LNCaP clone FGC (cell line): Measurements from ENCODE around the gene MCM9.
A peak's percentile ranks its signal among the peaks of the same experiment; 100 is the strongest.

Experiments
- DNase-seq: peaks from one replicate; pipeline ENCODE4 v3.0.0-alpha.2; 2011; ENCODE audit warnings: low read depth
- H3K4me3 ChIP-seq: 2 replicates; pipeline ENCODE4 v1.5.1; 2011; ENCODE audit warnings: mild to moderate bottlenecking, low read depth, low read length, control low read depth
- TF ChIP-seq, protein P1 (sequence below): IDR thresholded peaks from 2 replicates; pipeline ENCODE4 v1.5.1; 2012; ENCODE audit warnings: mild to moderate bottlenecking; ENCODE audit not compliant: control insufficient read depth, insufficient read depth; ENCODE audit errors: extremely low read depth

MCM9 gene

DNA sequence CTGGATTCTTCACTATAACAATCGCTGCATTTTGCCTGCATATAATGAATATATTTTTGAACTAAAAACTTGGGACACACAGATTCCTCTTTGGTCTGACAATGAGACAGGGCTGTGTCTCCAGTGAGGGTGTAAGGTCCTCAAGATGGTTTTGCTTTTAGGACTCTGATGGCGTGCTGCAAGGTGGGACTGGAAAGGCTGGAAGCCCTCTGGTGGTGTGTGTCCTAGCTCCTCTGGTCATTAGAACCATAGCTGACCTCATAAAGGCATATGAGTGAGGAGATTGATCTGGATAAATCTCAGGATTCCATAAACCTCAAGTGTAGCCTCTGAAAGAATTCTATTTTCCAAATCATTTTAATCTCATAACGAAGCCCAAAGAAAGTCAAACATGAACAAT lies 149.4 kb downstream of the MCM9 start:
- H3K4me3 ChIP-seq: no peak overlapping the region
- TF ChIP-seq, protein P1, sequence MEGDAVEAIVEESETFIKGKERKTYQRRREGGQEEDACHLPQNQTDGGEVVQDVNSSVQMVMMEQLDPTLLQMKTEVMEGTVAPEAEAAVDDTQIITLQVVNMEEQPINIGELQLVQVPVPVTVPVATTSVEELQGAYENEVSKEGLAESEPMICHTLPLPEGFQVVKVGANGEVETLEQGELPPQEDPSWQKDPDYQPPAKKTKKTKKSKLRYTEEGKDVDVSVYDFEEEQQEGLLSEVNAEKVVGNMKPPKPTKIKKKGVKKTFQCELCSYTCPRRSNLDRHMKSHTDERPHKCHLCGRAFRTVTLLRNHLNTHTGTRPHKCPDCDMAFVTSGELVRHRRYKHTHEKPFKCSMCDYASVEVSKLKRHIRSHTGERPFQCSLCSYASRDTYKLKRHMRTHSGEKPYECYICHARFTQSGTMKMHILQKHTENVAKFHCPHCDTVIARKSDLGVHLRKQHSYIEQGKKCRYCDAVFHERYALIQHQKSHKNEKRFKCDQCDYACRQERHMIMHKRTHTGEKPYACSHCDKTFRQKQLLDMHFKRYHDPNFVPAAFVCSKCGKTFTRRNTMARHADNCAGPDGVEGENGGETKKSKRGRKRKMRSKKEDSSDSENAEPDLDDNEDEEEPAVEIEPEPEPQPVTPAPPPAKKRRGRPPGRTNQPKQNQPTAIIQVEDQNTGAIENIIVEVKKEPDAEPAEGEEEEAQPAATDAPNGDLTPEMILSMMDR: no peak
- DNase-seq: no peak

DNA sequence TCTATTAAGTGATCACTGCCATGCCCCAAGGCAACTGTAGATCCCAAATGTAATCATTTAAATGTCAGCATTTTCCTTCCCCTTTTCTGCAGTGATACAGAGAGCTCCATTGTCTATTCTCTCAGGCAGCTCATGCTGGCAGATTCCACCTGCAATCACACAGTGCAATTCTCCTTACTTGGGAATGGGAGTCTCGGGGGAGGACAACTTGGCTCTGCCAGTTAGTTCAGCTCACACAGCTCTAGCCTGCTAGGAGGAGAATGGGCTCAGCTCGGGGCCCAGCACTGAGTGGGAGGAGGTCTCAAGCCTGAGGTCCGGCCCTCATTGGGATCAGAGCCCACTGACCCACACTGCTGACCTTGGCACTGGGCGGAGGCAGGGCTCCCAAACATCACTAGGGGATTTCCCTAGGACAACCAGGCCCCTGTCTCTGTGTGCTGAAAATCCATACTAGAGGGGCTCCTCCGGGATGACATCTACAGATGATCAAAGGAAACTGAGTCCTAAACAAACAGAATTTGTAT lies 150.3 kb downstream of the MCM9 start:
- TF ChIP-seq, protein P1: no peak
- H3K4me3 ChIP-seq: no peak overlapping the region
- no peak for DNase-seq

DNA sequence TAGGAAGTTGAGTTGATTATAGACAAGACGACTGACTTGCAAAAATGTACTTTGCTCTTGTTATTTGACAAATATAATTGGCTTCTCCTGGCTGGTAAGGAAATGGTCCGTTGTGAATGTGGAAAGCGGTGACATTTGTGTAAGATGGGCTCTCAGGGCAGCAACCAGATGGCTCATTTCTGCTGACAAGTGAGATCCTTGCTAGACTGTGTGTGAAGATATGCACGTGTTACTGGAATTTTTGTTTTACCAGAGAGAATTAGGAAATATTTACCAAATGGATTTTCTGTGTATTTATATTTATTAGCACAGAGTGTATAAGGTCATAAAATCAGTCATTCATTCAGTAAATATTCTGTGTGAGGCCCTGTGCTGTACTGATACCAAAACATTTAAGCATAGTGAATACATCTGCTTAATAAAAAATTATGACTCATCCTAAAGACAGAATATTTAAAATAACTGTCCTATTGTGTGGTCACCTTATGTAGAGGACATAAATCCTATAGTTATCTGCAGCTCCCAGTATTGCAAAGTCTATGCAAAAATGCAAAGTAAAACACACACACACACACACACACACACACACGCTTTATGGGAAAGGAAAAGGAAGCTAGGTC lies 150.9 kb downstream of the MCM9 start:
- TF ChIP-seq, protein P1: no peak
- H3K4me3 ChIP-seq: no peak overlapping the region
- no peak for DNase-seq

DNA sequence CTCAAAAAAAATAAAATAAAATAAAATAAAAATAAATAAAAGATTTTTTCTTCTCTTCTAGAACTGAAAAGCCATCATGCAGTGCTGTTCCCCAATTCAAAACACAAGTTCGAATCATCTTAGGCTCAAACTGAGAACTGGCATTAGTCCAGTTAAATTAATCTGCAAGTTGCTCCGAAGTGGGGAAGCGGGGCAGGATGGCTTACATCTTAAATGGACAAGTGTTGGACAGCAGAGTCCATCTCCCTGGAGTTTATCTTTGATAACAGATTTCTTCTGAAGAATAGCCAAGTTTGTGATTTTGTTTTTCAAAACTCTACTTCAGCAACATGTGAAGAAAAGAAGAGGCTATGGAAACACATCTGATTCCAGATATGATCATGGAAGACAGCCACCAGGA lies 152.3 kb downstream of the MCM9 start:
- TF ChIP-seq, protein P1: no peak
- DNase-seq: no peak
- no peak overlapping the region for H3K4me3 ChIP-seq

DNA sequence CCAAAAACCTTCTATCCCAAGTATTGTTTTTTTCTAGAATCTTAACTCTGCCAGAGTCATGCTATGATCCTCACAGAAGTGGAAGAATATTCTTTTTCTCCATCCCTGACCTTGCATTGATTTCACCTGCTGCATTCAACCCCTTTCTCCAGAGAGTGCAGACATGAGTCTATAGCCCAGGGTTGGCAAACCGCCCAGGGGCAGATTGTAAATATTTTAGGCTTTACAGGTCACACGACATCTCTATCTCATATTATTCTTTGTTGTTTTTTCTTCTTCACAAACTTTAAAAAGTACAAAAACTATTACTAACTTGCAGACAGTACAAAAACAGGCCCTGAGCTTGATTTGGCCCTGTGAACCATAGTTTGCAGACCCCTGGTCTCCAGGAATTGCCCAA lies 153.1 kb downstream of the MCM9 start:
- TF ChIP-seq, protein P1: no peak
- DNase-seq: peak; percentile 46
- no peak overlapping the region for H3K4me3 ChIP-seq

DNA sequence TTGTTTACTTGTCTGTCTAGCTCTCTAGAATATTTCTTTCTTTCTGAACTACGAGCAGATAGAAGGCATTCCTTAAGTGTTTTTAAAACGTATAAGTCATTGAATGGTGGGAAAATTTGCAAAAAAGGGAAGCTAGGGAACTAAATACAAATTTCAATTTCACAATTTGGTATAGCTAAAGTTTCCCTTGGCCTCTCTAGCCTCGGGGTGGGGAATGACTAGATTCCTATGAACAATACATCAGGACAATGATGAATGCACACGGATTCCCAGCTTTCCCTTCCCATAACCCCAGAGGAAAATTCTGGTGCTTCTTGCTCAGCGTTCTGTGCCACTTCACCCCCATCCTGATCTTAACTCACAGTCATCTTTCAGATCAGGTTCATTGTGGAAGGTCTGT lies 154.3 kb downstream of the MCM9 start:
- TF ChIP-seq, protein P1: no peak
- no peak for DNase-seq
- H3K4me3 ChIP-seq: no peak overlapping the region

DNA sequence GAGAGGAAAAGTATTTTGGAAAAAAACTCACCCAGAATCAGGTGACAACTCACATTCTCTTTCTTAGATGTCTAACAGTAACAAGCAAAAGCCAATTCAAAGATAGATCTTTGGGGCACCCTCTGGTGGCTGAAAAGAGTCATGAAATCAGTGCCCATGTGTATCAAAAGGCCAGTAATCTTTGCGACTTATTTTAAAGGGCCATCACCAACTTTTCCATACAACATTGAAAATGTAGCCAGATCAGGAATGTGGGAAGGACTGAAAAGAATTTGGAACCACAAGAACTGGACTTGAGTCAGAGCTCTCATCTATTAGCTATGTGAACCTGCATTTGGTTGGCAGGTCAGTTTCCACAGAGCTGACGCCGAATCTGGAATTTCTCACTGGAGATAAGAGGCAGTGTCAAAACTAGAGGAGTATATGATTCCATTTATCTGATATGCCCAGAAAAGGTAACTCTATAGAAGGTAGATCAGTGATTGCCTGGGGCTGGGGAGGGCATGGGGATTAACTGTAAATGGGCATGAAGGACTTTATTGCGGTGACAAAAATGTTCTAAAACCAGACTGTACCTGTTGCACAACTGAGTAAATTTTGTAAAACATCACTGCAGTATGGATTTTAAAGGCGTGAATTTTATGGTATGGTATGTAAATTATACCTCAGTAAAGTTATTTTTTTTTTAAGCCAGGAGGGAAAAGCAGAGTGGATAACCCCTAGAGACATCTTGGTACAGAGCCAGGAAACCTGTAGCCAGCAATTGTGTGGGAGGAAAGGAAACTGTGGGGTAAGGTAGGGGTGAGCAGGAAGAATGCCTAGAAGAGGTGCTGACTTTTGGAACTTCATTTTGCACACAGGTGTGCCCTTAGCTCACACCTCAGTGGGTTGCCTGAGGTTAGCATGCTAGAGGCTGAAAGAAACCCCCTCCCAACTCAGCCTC lies 158.1 kb downstream of the MCM9 start:
- H3K4me3 ChIP-seq: no peak overlapping the region
- TF ChIP-seq, protein P1: peak; percentile 68
- peak; percentile 61 for DNase-seq
